Uterus (tissue), 4 donors: ENCODE data around the gene SLC41A3. TPM values are rescaled to one million over a fixed set of nuclear protein-coding genes. Genes with fewer than 3 reads are reported as not detected.

ENCODE experiments used
- DNase-seq, 2 donors: peaks; one replicate each; pipeline ENCODE4 v3.0.0-alpha.2; 2019 to 2020
- H3K27ac ChIP-seq, 2 donors: fragments of 200-600 bp; sonication (generic); 1 replicate in 1 of 2; 2 replicates in 1 of 2; pipeline ENCODE4 v1.5.1; 2016 to 2018
- H3K27me3 ChIP-seq, 2 donors: fragments of 200-600 bp; sonication (generic); one replicate each; pipeline ENCODE4 v1.5.1; 2018 to 2019; ENCODE audit warnings: control low read depth in 1 of 2
- H3K36me3 ChIP-seq, 2 donors: fragments of 200-600 bp; sonication (generic); one replicate each; pipeline ENCODE4 v1.5.1; 2019; ENCODE audit warnings: control low read depth in 1 of 2
- H3K4me1 ChIP-seq, 2 donors: fragments of 200-600 bp; sonication (generic); one replicate each; pipeline ENCODE4 v1.5.1; 2018 to 2019; ENCODE audit warnings: control low read depth in 1 of 2
- H3K4me3 ChIP-seq, 2 donors: fragments of 200-600 bp; sonication (generic); 1 replicate in 1 of 2; 2 replicates in 1 of 2; pipeline ENCODE4 v1.5.1; 2018 to 2019; ENCODE audit warnings: mild to moderate bottlenecking in 1 of 2
- H3K9me3 ChIP-seq, 2 donors: fragments of 200-600 bp; sonication (generic); one replicate each; pipeline ENCODE4 v1.5.1; 2019; ENCODE audit warnings: control low read depth in 1 of 2
- CTCF ChIP-seq, 4 experiments: fragments of 200-600 bp in 2 of 4; fragments of 450-650 bp in 2 of 4; sonication (generic) in 2 of 4; IDR thresholded peaks; one replicate each; pipeline ENCODE4 v1.5.1; 2016 to 2019; ENCODE audit warnings: antibody characterized with exemption in 4 of 4, mild to moderate bottlenecking in 2 of 4, moderate library complexity in 1 of 4
- POLR2A ChIP-seq, 2 donors: fragments of 450-650 bp; IDR thresholded peaks; one replicate each; pipeline ENCODE4 v1.6.1; 2016; ENCODE audit warnings: antibody characterized with exemption in 2 of 2, mild to moderate bottlenecking in 1 of 2, moderate library complexity in 1 of 2
- intact Hi-C: fragments of 100-400 bp; cut with DNase I; formaldehyde crosslinking; loops from one replicate; pipeline ENCODE4 v1.15.1; 2023; ENCODE audit warnings: low total_unique reads
- total RNA-seq, 4 donors: library from RNA; depleted of rRNA in 3 of 4; stranded (reverse); fragments of >200 nt in 3 of 4; gene quantifications; one replicate each; pipeline versions ENCODE4 v1.1.0 to v1.2.4, GENCODE V29; 2014 to 2023
- donor health status: DM: yes; HTN: yes; CAD: no.

Gene SLC41A3
- total RNA-seq, 4 donors from 2014 or later: 65.9 to 94.9 (median 77.4) TPM

DNA sequence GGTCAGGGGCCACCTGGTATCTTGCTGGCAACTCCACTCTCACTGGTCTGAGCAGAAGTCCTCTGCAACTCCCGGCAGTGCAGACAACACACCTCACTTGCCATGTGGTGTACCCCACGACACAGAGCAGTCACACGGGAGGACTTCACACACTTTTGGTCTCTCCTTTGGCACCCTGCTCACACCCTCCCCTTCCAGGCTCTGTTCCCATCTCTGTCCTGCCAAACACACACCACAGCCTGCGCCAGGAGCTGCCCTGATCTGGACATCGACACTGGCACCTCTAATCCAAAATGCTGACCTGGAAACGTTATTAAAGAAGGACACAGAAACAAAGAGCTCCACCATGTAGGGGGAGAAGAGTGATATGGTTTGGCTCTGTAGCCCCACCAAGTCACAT is 57.2 kb downstream of the SLC41A3 start:
- TF ChIP-seq CTCF (IDR thresholded peaks at IDR 0.05) (no peak), POLR2A (IDR thresholded peaks at IDR 0.05) (no peak)

DNA sequence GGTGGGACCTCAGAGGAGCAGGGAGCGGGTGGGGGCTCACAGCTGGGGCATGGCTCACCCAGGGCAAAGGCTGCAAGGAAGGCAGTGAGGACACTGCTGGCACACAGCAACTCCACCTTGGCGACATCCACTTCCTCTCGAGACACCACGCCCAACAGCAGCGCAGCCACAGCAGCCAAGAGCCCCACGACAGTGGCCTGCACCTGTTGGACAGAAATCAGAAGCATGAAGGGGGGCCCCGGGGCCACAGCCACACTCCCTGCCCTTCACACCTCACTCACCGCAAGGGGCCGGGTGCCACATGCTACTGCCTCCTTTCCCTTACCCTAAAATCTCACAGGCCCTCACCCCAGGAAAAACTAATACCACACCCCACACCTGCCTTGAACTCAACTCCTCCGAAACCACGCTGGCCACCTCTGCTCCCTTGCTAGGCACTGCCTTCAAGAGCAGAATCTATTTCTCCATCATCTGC is 57.6 kb downstream of the SLC41A3 start:
- Histone ChIP-seq H3K36me3 (no peaks in the 10 kb centered on the region), H3K4me1 (no peaks in the 10 kb centered on the region), H3K4me3 (no peak overlapping the region), H3K27ac (no peak overlapping the region), H3K9me3 (no peaks in the 10 kb centered on the region), H3K27me3 (no peaks in the 10 kb centered on the region)
- TF ChIP-seq POLR2A (IDR thresholded peaks at IDR 0.05): no peak
- TF ChIP-seq CTCF (IDR thresholded peaks at IDR 0.05): no peak
- DNase-seq: no peak
- intact Hi-C loops: no loop called here

More for the DNA sequence above, 57.2 kb downstream of the SLC41A3 start:
- no peak for DNase-seq
- H3K4me3 ChIP-seq: no peak overlapping the region
- no peaks in the 10 kb centered on the region for H3K4me1 ChIP-seq
- no peaks in the 10 kb centered on the region for H3K27me3 ChIP-seq
- no peak overlapping the region for H3K27ac ChIP-seq
- intact Hi-C loops: no loop called here
- H3K36me3 ChIP-seq: no peaks in the 10 kb centered on the region
- no peaks in the 10 kb centered on the region for H3K9me3 ChIP-seq

- intact Hi-C loops: no loop called here
- no peaks in the 10 kb centered on the region for H3K36me3 ChIP-seq
- DNase-seq: no peak
- H3K27ac ChIP-seq: no peak overlapping the region
- no peak for TF ChIP-seq CTCF (IDR thresholded peaks at IDR 0.05)
- no peak for TF ChIP-seq POLR2A (IDR thresholded peaks at IDR 0.05)
- H3K27me3 ChIP-seq: no peaks in the 10 kb centered on the region
- H3K4me3 ChIP-seq: no peak overlapping the region
- H3K9me3 ChIP-seq: no peaks in the 10 kb centered on the region
- H3K4me1 ChIP-seq: no peaks in the 10 kb centered on the region
Measured at GRCh38 chr3:126025862-126026261, 58.1 kb downstream of the SLC41A3 start.

DNA sequence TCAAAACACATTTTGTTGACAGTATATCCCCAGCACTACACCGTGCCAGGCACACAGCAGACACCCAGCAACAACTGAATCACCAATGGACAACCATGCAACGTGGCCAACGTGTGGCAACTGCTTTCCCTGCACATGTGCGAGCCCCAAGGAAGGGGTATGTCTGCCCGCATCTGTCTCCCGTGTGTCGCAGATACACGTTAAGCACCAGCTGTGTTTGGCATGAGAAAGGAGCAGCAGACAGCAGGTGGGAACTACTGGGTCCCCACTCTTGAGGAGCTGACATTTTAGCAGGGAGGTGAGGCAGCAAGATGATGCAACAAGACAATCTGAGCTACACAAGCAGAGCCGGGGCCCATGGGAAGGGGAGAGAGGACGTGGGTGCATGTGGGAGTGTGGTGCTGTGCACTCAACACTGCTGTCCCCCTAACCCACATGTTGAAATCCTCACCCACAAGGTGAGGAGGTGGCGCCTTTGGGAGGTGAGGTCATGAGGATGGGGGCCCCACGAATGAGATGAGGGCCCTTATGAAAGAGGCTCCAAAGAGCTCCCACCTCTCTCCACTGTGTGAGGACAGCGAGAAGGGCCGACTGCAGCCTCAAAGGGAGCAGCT is 58.7 kb downstream of the SLC41A3 start:
- no peak overlapping the region for H3K27ac ChIP-seq
- H3K9me3 ChIP-seq: no peaks in the 10 kb centered on the region
- intact Hi-C loops: no loop called here
- no peak for DNase-seq
- H3K4me1 ChIP-seq: no peaks in the 10 kb centered on the region
- TF ChIP-seq POLR2A (IDR thresholded peaks at IDR 0.05): no peak
- no peaks in the 10 kb centered on the region for H3K36me3 ChIP-seq
- no peak overlapping the region for H3K4me3 ChIP-seq
- no peaks in the 10 kb centered on the region for H3K27me3 ChIP-seq

DNA sequence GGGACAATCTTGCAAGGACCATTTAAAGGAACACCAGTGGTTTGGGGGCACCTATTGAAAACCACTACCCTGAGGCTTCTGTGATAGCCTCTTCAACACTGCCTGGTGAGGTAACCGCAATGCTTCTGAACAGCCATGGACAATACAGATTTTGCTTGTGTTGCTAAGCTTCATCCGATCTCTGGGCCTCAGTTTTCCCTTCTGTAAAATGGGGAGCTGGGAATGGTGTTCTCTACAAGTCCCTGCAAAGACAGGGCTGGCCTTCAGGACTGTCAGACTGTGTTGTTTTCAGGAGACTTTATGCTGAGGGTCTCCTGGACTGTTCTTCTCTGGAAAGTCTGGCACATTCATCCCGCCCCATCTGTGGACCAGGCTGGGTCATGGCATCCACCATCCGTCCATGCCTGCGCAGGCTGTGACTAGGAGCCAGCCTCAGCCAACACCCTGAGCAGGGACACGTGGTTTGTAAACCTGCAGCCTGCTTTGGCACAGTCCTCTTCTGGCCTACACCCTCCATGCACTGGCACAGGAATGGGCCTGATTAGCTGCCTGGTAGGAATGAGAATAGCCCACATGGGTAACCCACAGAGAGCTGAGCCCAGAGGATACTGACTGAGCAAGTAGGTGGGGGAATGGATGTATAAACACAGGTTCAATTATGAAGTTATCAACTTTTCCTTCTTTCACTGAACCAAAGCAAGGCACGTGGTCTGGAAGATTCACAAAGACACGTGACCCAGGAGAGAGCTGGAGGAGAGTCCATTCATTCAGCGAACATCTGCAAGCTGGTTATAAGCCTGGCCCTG is 59.7 kb downstream of the SLC41A3 start:
- Histone ChIP-seq H3K27me3 (no peaks in the 10 kb centered on the region), H3K27ac (no peak overlapping the region), H3K36me3 (no peaks in the 10 kb centered on the region), H3K9me3 (no peaks in the 10 kb centered on the region), H3K4me1 (no peaks in the 10 kb centered on the region), H3K4me3 (no peak overlapping the region)
- intact Hi-C loops: no loop called here
- TF ChIP-seq POLR2A (IDR thresholded peaks at IDR 0.05) (no peak), CTCF (IDR thresholded peaks at IDR 0.05) (no peak)
- DNase-seq: no peak
